A549 (cell line): ENCODE results near the gene COL13A1. TPM values are rescaled to one million over a fixed set of nuclear protein-coding genes. Genes with fewer than 3 reads are reported as not detected.

Source experiments
- ATAC-seq, 2 experiments: fragments of 200-7000 bp in 1 of 2; fragments of >200 bp in 1 of 2; cut with Nextera tagmentation in 1 of 2; cut with Tn5 transposase in 1 of 2; 3 replicates each; pipeline versions ENCODE4 v1.8.0 to v1.9.1; 2018 to 2020; ENCODE audit warnings: mild to moderate bottlenecking in 1 of 2, moderate library complexity in 1 of 2
- CTCF ChIA-PET: fragments of 300-600 bp; sonication (Branson Sonifier 250); formaldehyde crosslinking; extraction: SDS; loops from one replicate; lab custom pipeline; 2021; ENCODE audit warnings: antibody characterized with exemption, inconsistent platforms; lab: Yijun Ruan, JAX
- POLR2A ChIA-PET: fragments of 350-600 bp; formaldehyde crosslinking; extraction: SDS; loops from one replicate; lab custom pipeline; 2021; ENCODE audit warnings: antibody characterized with exemption, inconsistent platforms; lab: Yijun Ruan, JAX
- DNase-seq, 2 experiments: peaks; one replicate each; pipeline versions ENCODE4 v3.0.0 to v3.0.0-alpha.2; 2011 to 2016; ENCODE audit warnings: low read depth in 1 of 2, low spot score in 1 of 2
- FAIRE-seq: peaks from 2 replicates; lab custom pipeline; 2011; peaks lifted over from hg19 to GRCh38; lab: Jason Lieb, UNC
- H3K27ac ChIP-seq, 2 experiments: fragments of >200 bp; sonication (Bioruptor Twin); formaldehyde crosslinking; 3 replicates each; pipeline ENCODE4 v1.5.1; 2016 to 2017
- H3K4me1 ChIP-seq: fragments of >200 bp; sonication (Bioruptor Twin); formaldehyde crosslinking; 3 replicates; pipeline ENCODE4 v1.6.1; 2016
- H3K4me2 ChIP-seq: fragments of >200 bp; sonication (Bioruptor Twin); formaldehyde crosslinking; 3 replicates; pipeline ENCODE4 v1.6.1; 2016
- H3K4me3 ChIP-seq: fragments of >200 bp; sonication (Bioruptor Twin); formaldehyde crosslinking; 3 replicates; pipeline ENCODE4 v1.5.1; 2016
- H3K9me3 ChIP-seq: fragments of >200 bp; sonication (Bioruptor Twin); formaldehyde crosslinking; 3 replicates; pipeline ENCODE4 v1.6.1; 2016
- ATOH8 ChIP-seq: fragments of 250-450 bp; sonication (Bioruptor Pico); IDR thresholded peaks from 2 replicates; pipeline ENCODE4 v1.5.0; 2020; ENCODE audit warnings: low read depth, mild to moderate bottlenecking, moderate library complexity
- CHD4 ChIP-seq: fragments of 200-600 bp; sonication (generic); IDR thresholded peaks from 2 replicates; pipeline ENCODE4 v1.6.1; 2016; ENCODE audit warnings: antibody characterized with exemption, mild to moderate bottlenecking, borderline replicate concordance
- CTCF ChIP-seq: fragments of >200 bp; sonication (Bioruptor Twin); formaldehyde crosslinking; IDR thresholded peaks from 3 replicates; pipeline ENCODE4 v1.5.1; 2016
- EHMT2 ChIP-seq: fragments of 200-600 bp; sonication (generic); IDR thresholded peaks from 2 replicates; pipeline ENCODE4 v1.6.1; 2016; ENCODE audit warnings: antibody characterized with exemption, low read depth, mild to moderate bottlenecking, moderate library complexity
- EP300 ChIP-seq, 2 experiments: fragments of >200 bp; sonication (Bioruptor Twin); formaldehyde crosslinking; IDR thresholded peaks; 2 replicates in 1 of 2; 3 replicates in 1 of 2; pipeline ENCODE4 v1.6.1; 2016 to 2017
- FOSL2 ChIP-seq, 2 experiments: fragments of 450-650 bp in 1 of 2; fragments of >200 bp in 1 of 2; sonication (Bioruptor Twin) in 1 of 2; formaldehyde crosslinking; IDR thresholded peaks; 2 replicates each; pipeline versions ENCODE4 v1.5.0 to v1.6.1; 2016 to 2020; ENCODE audit warnings: mild to moderate bottlenecking in 1 of 2, moderate library complexity in 1 of 2
- HOXA7 ChIP-seq: fragments of 250-450 bp; sonication (Bioruptor Pico); IDR thresholded peaks from 2 replicates; pipeline ENCODE4 v1.5.0; 2020; ENCODE audit warnings: mild to moderate bottlenecking, moderate library complexity
- HOXB13 ChIP-seq: fragments of 250-450 bp; sonication (Bioruptor Pico); IDR thresholded peaks from 2 replicates; pipeline ENCODE4 v1.5.0; 2020; ENCODE audit warnings: low read depth, mild to moderate bottlenecking, moderate library complexity
- KDM1A ChIP-seq: fragments of 200-600 bp; sonication (generic); IDR thresholded peaks from 2 replicates; pipeline ENCODE4 v1.6.1; 2016; ENCODE audit warnings: low read depth, mild to moderate bottlenecking
- KDM5A ChIP-seq: fragments of 200-600 bp; sonication (generic); IDR thresholded peaks from 2 replicates; pipeline ENCODE4 v1.6.1; 2016; ENCODE audit warnings: antibody characterized with exemption, mild to moderate bottlenecking
- MAFK ChIP-seq: fragments of 450-650 bp; IDR thresholded peaks from 2 replicates; pipeline ENCODE4 v1.6.1; 2014; ENCODE audit not compliant: partially characterized antibody
- MAZ ChIP-seq: fragments of 150-350 bp; IDR thresholded peaks from 2 replicates; pipeline ENCODE4 v1.6.1; 2014; ENCODE audit warnings: antibody characterized with exemption, low read depth, low read length, borderline replicate concordance
- MYC ChIP-seq: IDR thresholded peaks from 2 replicates; pipeline ENCODE4 v1.6.1; 2012; ENCODE audit warnings: mild to moderate bottlenecking, inconsistent platforms, low read length, improper control_type of control experiment, borderline replicate concordance
- NPAS2 ChIP-seq: fragments of 250-450 bp; sonication (Bioruptor Pico); IDR thresholded peaks from 2 replicates; pipeline ENCODE4 v1.8.0; 2022; ENCODE audit warnings: mild to moderate bottlenecking, moderate library complexity, borderline replicate concordance
- PHF8 ChIP-seq: fragments of 200-600 bp; sonication (generic); IDR thresholded peaks from 2 replicates; pipeline ENCODE4 v1.6.1; 2016; ENCODE audit warnings: low read depth, mild to moderate bottlenecking, antibody characterized with exemption, moderate library complexity, borderline replicate concordance
- RAD21 ChIP-seq, 2 experiments: fragments of >200 bp in 1 of 2; sonication (Bioruptor Twin) in 1 of 2; formaldehyde crosslinking in 1 of 2; IDR thresholded peaks in 1 of 2; conservative IDR thresholded peaks in 1 of 2; 2 replicates in 1 of 2; 3 replicates in 1 of 2; pipeline ENCODE4 v1.6.1; 2012 to 2018; ENCODE audit warnings: inconsistent platforms in 1 of 2
- RCOR1 ChIP-seq: fragments of 150-350 bp; IDR thresholded peaks from 2 replicates; pipeline ENCODE4 v1.6.1; 2014; ENCODE audit warnings: antibody characterized with exemption, low read length, low read depth
- RNF2 ChIP-seq: fragments of 200-600 bp; sonication (generic); IDR thresholded peaks from 2 replicates; pipeline ENCODE4 v1.6.1; 2016; ENCODE audit warnings: low read depth, mild to moderate bottlenecking, antibody characterized with exemption, moderate library complexity, borderline replicate concordance
- SMC3 ChIP-seq: fragments of >200 bp; sonication (Bioruptor Twin); formaldehyde crosslinking; IDR thresholded peaks from 3 replicates; pipeline ENCODE4 v1.6.1; 2018; ENCODE audit warnings: inconsistent platforms
- TP53 ChIP-seq: fragments of 250-450 bp; sonication (Bioruptor Pico); IDR thresholded peaks from 2 replicates; pipeline ENCODE4 v1.5.0; 2021; ENCODE audit warnings: mild to moderate bottlenecking, moderate library complexity
- ZNF302 ChIP-seq: fragments of 250-450 bp; sonication (Bioruptor Pico); IDR thresholded peaks from 2 replicates; pipeline ENCODE4 v1.9.0; 2021; ENCODE audit warnings: inconsistent platforms, mild to moderate bottlenecking, moderate library complexity
- ZSCAN20 ChIP-seq: fragments of 250-450 bp; sonication (Bioruptor Pico); IDR thresholded peaks from 2 replicates; pipeline ENCODE4 v1.8.0; 2022; ENCODE audit warnings: mild to moderate bottlenecking, moderate library complexity
- WGBS: methylation state at CpG from one replicate; pipeline ENCODE4 v1.1.6; 2017; ENCODE audit errors: missing lambda C conversion rate; 5-methylcytosine and 5-hydroxymethylcytosine counted together
- polyA plus RNA-seq, 4 experiments: library from polyadenylated mRNA; depleted of rRNA in 3 of 4; stranded (reverse); fragments of >200 nt; fragmentation: RNase III in 1 of 4; extraction: RNeasy Plus Mini Kit Qiagen cat#74134 plus additional on column Dnase treatment in 1 of 4; gene quantifications; 2 replicates in 3 of 4; 3 replicates in 1 of 4; pipeline ENCODE4 v1.2.3, GENCODE V29; 2011 to 2017
- TF ChIP-seq, protein P1 (sequence below): IDR thresholded peaks from 2 replicates; pipeline ENCODE4 v1.6.1; 2012
- TF ChIP-seq, protein P2 (sequence below): IDR thresholded peaks from 2 replicates; pipeline ENCODE4 v1.6.1; 2012; ENCODE audit warnings: low read depth, borderline replicate concordance
- TF ChIP-seq, protein P3 (sequence below): IDR thresholded peaks from 2 replicates; pipeline ENCODE4 v1.6.1; 2012

COL13A1 gene
- polyA plus RNA-seq, 2 of the 4 experiments (the other 2 are of a cell fraction) = 0.08 to 0.27 TPM

DNA sequence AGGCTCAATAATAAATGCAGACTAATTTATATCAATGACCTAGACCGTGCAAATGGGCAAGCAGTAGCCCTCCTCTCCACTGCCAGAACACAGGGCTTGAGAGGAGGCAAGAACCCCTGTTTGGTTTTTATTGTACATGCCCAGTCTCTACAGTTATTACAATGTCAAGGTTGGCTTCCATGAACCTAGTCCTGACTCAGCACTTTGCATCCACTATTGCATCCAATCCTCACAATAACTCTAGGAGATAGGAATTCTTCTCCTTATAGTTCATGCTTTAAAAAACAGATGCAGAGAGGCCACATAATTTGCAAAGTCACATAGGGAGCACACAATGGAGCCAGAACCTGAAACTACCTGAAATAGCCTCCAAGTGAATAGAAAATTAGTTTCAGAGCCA is 7.0 kb upstream of the COL13A1 start:
- WGBS = 23% methylated on average over 1 of the region's 1 CpG
- Histone ChIP-seq H3K9me3 (peaks cover 14% of the 10 kb centered on the region), H3K4me1 (no peaks in the 10 kb centered on the region), H3K4me2 (no peak overlapping the region), H3K27ac (no peak overlapping the region), H3K4me3 (no peak overlapping the region)
- FAIRE-seq (no peak), DNase-seq (no peak), ATAC-seq (no peak)
- TF ChIP-seq PHF8 = no peak
- TF ChIP-seq MAFK = peak; percentile 91
- TF ChIP-seq HOXA7 = no peak
- TF ChIP-seq EHMT2 = no peak
- ChIA-PET CTCF (no interaction called here), POLR2A (no interaction called here)

DNA sequence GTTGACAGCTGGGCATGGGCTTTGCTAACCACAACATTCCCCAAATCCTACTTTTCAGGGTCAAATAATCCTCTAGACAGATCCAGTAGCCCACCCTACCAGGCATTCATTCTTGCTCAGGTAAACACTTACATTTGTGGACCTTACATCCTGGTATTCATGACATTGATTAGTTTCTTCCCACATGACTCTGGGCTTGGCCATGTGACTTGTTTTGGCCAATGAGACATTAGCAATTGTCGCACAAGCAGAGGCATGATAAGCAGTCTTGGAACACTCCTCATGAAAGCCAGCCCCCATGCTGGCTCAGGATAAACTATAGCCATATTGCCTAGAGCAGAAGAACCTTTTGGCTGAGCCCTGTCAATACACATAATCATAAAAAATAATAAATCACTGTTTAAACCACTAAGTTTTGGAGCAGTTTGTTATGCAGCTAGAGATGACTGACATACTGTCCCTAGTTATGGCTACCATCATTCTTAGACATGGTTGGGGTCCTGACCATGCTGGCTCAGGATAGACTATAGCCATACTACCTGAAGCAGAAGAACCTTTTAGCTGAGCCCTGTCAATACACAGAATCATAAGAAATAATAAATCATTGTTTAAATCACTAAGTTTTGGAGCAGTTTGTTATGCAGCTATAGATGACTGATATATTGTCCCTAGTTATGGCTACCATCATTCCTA is 6.3 kb upstream of the COL13A1 start:
- Histone ChIP-seq H3K9me3 (peaks cover 14% of the 10 kb centered on the region), H3K4me2 (no peak overlapping the region), H3K4me1 (no peaks in the 10 kb centered on the region), H3K27ac (no peak overlapping the region), H3K4me3 (no peak overlapping the region)
- ATAC-seq (no peak), FAIRE-seq (no peak), DNase-seq (no peak)
- POLR2A ChIA-PET = no interaction called here
- TF ChIP-seq RNF2 (no peak), KDM5A (no peak), ZNF302 (CRISPR knock-in tag) (no peak), FOSL2 (IDR thresholded peaks at IDR 0.05) (no peak), FOSL2 (CRISPR knock-in tag; IDR thresholded peaks at IDR 0.05) (no peak), CHD4 (no peak), RCOR1 (no peak), HOXB13 (no peak)
- WGBS = 92% methylated on average over 1 of the region's 1 CpG
- CTCF ChIA-PET = interaction anchor here (1.0 to 1.9 kb wide), 3 partner anchors 8 to 119 kb away, joined by 3 to 7 read pairs (median 5); no protein-coding TSS in a partner anchor

DNA sequence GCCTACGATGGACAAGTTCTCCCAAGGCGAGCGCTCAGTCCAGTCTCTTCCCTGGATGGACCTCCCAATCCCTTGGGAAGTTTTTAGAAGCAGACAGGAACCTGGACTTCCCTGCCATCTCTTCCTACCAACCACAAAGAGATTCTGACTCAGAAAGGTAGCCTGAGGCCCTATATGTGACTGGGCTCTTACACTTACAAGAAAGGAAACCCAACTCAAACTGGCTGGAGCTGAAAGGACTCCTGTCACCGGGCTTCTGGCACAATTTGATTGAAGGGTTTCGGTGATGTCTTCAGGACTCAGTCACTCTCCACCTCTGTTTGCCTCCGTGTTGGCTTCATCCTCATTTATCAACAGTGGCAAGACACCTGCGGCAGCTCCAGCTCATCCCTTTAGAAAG is 3.7 kb upstream of the COL13A1 start:
- FAIRE-seq (no peak), DNase-seq (no peak), ATAC-seq (no peak)
- CTCF ChIA-PET = interaction anchor here (1.1 to 5.6 kb wide), 9 partner anchors 9 to 154 kb away, joined by 3 to 104 read pairs (median 19); no protein-coding TSS in a partner anchor
- POLR2A ChIA-PET = no interaction called here
- no peak overlapping the region for H3K4me3 ChIP-seq
- WGBS = 71% methylated on average over 7 of the region's 7 CpGs
- peaks cover 9% of the 10 kb centered on the region; the same call in 2 of the 3 replicates for H3K4me1 ChIP-seq
- no peak overlapping the region for H3K4me2 ChIP-seq
- TF ChIP-seq, protein P1, sequence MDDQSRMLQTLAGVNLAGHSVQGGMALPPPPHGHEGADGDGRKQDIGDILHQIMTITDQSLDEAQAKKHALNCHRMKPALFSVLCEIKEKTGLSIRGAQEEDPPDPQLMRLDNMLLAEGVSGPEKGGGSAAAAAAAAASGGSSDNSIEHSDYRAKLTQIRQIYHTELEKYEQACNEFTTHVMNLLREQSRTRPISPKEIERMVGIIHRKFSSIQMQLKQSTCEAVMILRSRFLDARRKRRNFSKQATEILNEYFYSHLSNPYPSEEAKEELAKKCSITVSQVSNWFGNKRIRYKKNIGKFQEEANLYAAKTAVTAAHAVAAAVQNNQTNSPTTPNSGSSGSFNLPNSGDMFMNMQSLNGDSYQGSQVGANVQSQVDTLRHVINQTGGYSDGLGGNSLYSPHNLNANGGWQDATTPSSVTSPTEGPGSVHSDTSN = no peak
- no peak for TF ChIP-seq MYC
- no peak for TF ChIP-seq KDM5A
- TF ChIP-seq, all 56 proteins: peak for 0
- H3K27ac ChIP-seq = no peak overlapping the region
- peaks cover 14% of the 10 kb centered on the region for H3K9me3 ChIP-seq

GRCh38 chr10:69800109-69800508 is 1.6 kb upstream of the COL13A1 start:
- 5% methylated on average over 3 of the region's 3 CpGs for WGBS
- ChIA-PET POLR2A (no interaction called here), CTCF (interaction anchor here (0.6 to 5.6 kb wide), 61 partner anchors 10 to 950 kb away, joined by 3 to 104 read pairs (median 5); no protein-coding TSS in a partner anchor)
- Histone ChIP-seq H3K9me3 (peaks cover 13% of the 10 kb centered on the region), H3K27ac (no peak overlapping the region), H3K4me3 (no peak overlapping the region), H3K4me2 (no peak overlapping the region), H3K4me1 (peaks cover 9% of the 10 kb centered on the region; the same call in 2 of the 3 replicates)
- FAIRE-seq = no peak
- peak; percentile 71 to 72 for DNase-seq
- ATAC-seq = peak; percentile 70 to 85; a peak in 5 of 6 replicates
- TF ChIP-seq TP53 (no peak), ZNF302 (CRISPR knock-in tag) (no peak), CTCF (peak; percentile 72), NPAS2 (no peak), PHF8 (no peak), RAD21 (conservative IDR thresholded peaks at IDR 0.05 in 1 of 2, IDR thresholded peaks at IDR 0.05 in 1 of 2) (peak; percentile 53 to 72), RNF2 (no peak), MAZ (no peak), ZSCAN20 (CRISPR knock-in tag) (no peak), KDM1A (no peak), ATOH8 (CRISPR knock-in tag) (no peak), EP300 (IDR thresholded peaks at IDR 0.05) (no peak), SMC3 (peak; percentile 65)
- TF ChIP-seq, protein P2, sequence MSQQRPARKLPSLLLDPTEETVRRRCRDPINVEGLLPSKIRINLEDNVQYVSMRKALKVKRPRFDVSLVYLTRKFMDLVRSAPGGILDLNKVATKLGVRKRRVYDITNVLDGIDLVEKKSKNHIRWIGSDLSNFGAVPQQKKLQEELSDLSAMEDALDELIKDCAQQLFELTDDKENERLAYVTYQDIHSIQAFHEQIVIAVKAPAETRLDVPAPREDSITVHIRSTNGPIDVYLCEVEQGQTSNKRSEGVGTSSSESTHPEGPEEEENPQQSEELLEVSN = no peak
- TF ChIP-seq, protein P3, sequence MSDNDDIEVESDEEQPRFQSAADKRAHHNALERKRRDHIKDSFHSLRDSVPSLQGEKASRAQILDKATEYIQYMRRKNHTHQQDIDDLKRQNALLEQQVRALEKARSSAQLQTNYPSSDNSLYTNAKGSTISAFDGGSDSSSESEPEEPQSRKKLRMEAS = no peak
